ENCODE data around the gene MRPL55. TPM values are rescaled to one million over a fixed set of nuclear protein-coding genes. Genes with fewer than 3 reads are reported as not detected.

MRPL55 gene
- total RNA-seq, 1 experiment from 2014 or later: 57.1 TPM

- ChIA-PET POLR2A (no interaction called here), CTCF (no interaction called here), RAD21 (ENCODE audit: low non-redundant PET in 1 of 2, low total read pairs in 2 of 2, uncharacterized antibody in 2 of 2, unreplicated experiment in 2 of 2) (no interaction called here)
- Histone ChIP-seq H3K27ac (ENCODE audit: low read depth, low read length) (no peak overlapping the region), H4K20me1 (ENCODE audit: insufficient read depth) (no peaks in the 10 kb centered on the region), H3K27me3 (ENCODE audit: insufficient read depth, low read length) (no peaks in the 10 kb centered on the region), H3K4me3 (replicated peaks in 1 of 2; ENCODE audit: low read depth in 1 of 2, low read length in 2 of 2) (no peak overlapping the region), H3K9me2 (ENCODE audit: insufficient read depth) (no peaks in the 10 kb centered on the region), H3K9me3 (ENCODE audit: control insufficient read depth in 1 of 2, insufficient read depth in 1 of 2, low read depth in 1 of 2, low read length in 2 of 2) (no peaks in the 10 kb centered on the region), H3K4me1 (ENCODE audit: control insufficient read depth in 1 of 2, insufficient read depth in 2 of 2, low read length in 2 of 2) (peaks cover 0 to 9% of the 10 kb centered on the region in 2 experiments; a peak in 2 of 4 replicates), H3K4me2 (ENCODE audit: low read length) (no peak overlapping the region), H3K36me3 (ENCODE audit: control insufficient read depth in 1 of 2, insufficient read depth in 2 of 2, low read length in 2 of 2) (no peaks in the 10 kb centered on the region), H3K79me2 (ENCODE audit: insufficient read depth, low read length) (peaks cover 26% of the 10 kb centered on the region), H3K9ac (ENCODE audit: low read length) (no peak overlapping the region), H2AFZ (ENCODE audit: low read depth, low read length, poor library complexity, severe bottlenecking) (no peak overlapping the region)
- intact Hi-C loops (cut with micrococcal nuclease): loop anchor here (10.0 kb wide), 1 partner anchor 312 kb away; no protein-coding TSS in a partner anchor
- ATAC-seq (no peak), DNase-seq (ENCODE audit: low read depth, low spot score) (no peak)
- no TSS peak for BruUV-seq (replicated peaks)
- TF ChIP-seq POLR2AphosphoS5 (IDR thresholded peaks at IDR 0.05; ENCODE audit: low read depth, low read length) (peak; percentile 40), RAD21 (IDR thresholded peaks at IDR 0.05; ENCODE audit: low read depth) (no peak)
Measured at GRCh38 chr1:228076796-228077430, 32.2 kb downstream of the MRPL55 start.

- intact Hi-C loops (cut with micrococcal nuclease): loop anchor here (10.0 kb wide), 1 partner anchor 311 kb away; no protein-coding TSS in a partner anchor
- no peaks in the 10 kb centered on the region; a peak in 2 of 4 replicates for H3K4me1 ChIP-seq (ENCODE audit: control insufficient read depth in 1 of 2, insufficient read depth in 2 of 2, low read length in 2 of 2)
- POLR2A ChIA-PET: no interaction called here
Measured at GRCh38 chr1:228075801-228076271, 33.3 kb downstream of the MRPL55 start.

More at GRCh38 chr1:228075801-228076271, 33.3 kb downstream of the MRPL55 start:
- H3K9ac ChIP-seq (ENCODE audit: low read length): no peak overlapping the region
- ATAC-seq (no peak), DNase-seq (ENCODE audit: low read depth, low spot score) (no peak)
- no peak overlapping the region for H3K27ac ChIP-seq (ENCODE audit: low read depth, low read length)
- H3K79me2 ChIP-seq (ENCODE audit: insufficient read depth, low read length): peaks cover 15% of the 10 kb centered on the region
- H4K20me1 ChIP-seq (ENCODE audit: insufficient read depth): no peaks in the 10 kb centered on the region
- ChIA-PET CTCF (no interaction called here), RAD21 (ENCODE audit: low non-redundant PET in 1 of 2, low total read pairs in 2 of 2, uncharacterized antibody in 2 of 2, unreplicated experiment in 2 of 2) (no interaction called here)
- H2AFZ ChIP-seq (ENCODE audit: low read depth, low read length, poor library complexity, severe bottlenecking): no peak overlapping the region
- H3K4me2 ChIP-seq (ENCODE audit: low read length): no peak overlapping the region
- H3K27me3 ChIP-seq (ENCODE audit: insufficient read depth, low read length): no peaks in the 10 kb centered on the region
- no peaks in the 10 kb centered on the region for H3K9me2 ChIP-seq (ENCODE audit: insufficient read depth)
- no peaks in the 10 kb centered on the region for H3K36me3 ChIP-seq (ENCODE audit: control insufficient read depth in 1 of 2, insufficient read depth in 2 of 2, low read length in 2 of 2)
- BruUV-seq (replicated peaks): no TSS peak
- H3K4me3 ChIP-seq (replicated peaks in 1 of 2; ENCODE audit: low read depth in 1 of 2, low read length in 2 of 2): no peak overlapping the region
- no peaks in the 10 kb centered on the region for H3K9me3 ChIP-seq (ENCODE audit: control insufficient read depth in 1 of 2, insufficient read depth in 1 of 2, low read depth in 1 of 2, low read length in 2 of 2)
- TF ChIP-seq YY1 (IDR thresholded peaks at IDR 0.05; ENCODE audit: extremely low read depth, insufficient replicate concordance, low read depth, low read length) (no peak), ZFX (IDR thresholded peaks at IDR 0.05) (no peak), CEBPB (IDR thresholded peaks at IDR 0.05; ENCODE audit: low read depth) (no peak), EZH2phosphoT487 (IDR thresholded peaks at IDR 0.05; ENCODE audit: borderline replicate concordance) (no peak), FOSL1 (IDR thresholded peaks at IDR 0.05; ENCODE audit: low read depth) (no peak), ELF1 (IDR thresholded peaks at IDR 0.05; ENCODE audit: borderline replicate concordance, low read depth) (no peak), ATF3 (IDR thresholded peaks at IDR 0.05) (no peak)

Measured in HCT116 (cell line).